Caki2 (cell line): Measurements from ENCODE around the gene CDCA4. TPM values are rescaled to one million over a fixed set of nuclear protein-coding genes. Genes with fewer than 3 reads are reported as not detected.

Experiments used
- DNase-seq: peaks from one replicate; pipeline ENCODE4 v3.0.0-alpha.2; 2015; ENCODE audit warnings: low read depth
- in situ Hi-C: cut with HindIII; loops from 2 replicates; pipeline ENCODE4 v1.10.0; 2016; ENCODE audit warnings: low sequenced_read_pairs, low pct_unique_long_range_greater_than_20kb, mixed read lengths
- total RNA-seq: library from RNA; depleted of rRNA; stranded (reverse); fragments of >200 nt; shearing (Covaris generic); gene quantifications from 2 replicates; pipeline ENCODE4 v1.2.3, GENCODE V29; 2014; ENCODE audit warnings: low replicate concordance

CDCA4 gene
- total RNA-seq, 1 experiment from 2014 or later: 30.3 TPM

DNA sequence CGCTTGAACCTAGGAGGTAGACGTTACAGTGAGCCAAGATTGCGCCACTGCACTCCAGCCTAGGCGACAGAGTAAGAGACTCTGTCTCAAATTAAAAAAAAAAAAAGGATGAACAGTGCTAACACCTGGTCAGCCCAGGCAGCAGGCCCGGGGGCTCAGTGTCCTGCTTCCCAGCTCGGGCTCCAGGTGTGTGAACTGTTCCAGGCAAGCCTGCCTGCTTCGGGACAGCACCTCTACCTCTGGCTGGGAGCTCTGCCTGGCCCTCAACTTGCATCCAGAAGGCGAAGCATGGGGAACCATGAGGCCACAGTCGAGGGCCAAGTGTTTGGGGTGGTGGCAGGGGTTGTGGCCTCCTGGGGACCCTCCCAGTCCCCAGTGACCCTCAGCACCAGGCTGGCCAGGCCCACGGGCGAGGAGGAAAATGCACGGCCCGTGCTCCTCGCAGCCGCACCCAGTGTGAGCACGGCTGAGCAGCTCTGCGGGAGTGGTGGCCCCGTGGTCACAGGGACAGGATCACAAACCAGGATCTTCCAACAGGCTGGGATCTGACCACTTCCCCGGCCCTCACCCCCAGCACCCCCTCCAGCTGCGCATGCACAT lies 15.5 kb downstream of the CDCA4 start:
- in situ Hi-C loops: no loop called here
- no peak for DNase-seq

GRCh38 chr14:104999361-104999760 lies 21.5 kb downstream of the CDCA4 start:
- in situ Hi-C loops: no loop called here
- no peak for DNase-seq

- no peak for DNase-seq
- in situ Hi-C loops: no loop called here
Observed at GRCh38 chr14:104998801-104999200, 22.1 kb downstream of the CDCA4 start.

DNA sequence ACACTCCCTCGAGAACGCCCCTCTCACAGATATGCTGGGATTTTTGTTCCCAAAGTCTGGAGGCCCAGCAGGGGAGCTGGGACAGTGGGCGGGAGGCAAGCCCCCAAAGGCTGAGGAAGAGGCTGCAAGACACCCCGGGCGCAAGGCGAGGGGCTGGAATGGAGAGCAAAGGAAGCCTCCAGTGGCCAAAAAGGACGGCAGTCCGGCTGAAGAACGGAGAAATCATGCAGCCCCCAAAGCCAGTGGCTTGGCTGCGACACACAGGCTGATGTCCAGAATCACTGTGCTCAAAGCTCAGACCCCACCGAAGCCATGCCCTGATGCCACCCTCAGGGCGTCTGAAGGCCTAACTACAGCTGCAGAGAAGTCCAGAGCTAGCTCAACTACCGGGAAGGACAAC lies 24.4 kb downstream of the CDCA4 start:
- in situ Hi-C loops: no loop called here
- no peak for DNase-seq

- in situ Hi-C loops: no loop called here
- no peak for DNase-seq
Observed at GRCh38 chr14:104996032-104996431, 24.9 kb downstream of the CDCA4 start.

- in situ Hi-C loops: no loop called here
- DNase-seq: no peak
Observed at GRCh38 chr14:104994978-104995377, 25.9 kb downstream of the CDCA4 start.

DNA sequence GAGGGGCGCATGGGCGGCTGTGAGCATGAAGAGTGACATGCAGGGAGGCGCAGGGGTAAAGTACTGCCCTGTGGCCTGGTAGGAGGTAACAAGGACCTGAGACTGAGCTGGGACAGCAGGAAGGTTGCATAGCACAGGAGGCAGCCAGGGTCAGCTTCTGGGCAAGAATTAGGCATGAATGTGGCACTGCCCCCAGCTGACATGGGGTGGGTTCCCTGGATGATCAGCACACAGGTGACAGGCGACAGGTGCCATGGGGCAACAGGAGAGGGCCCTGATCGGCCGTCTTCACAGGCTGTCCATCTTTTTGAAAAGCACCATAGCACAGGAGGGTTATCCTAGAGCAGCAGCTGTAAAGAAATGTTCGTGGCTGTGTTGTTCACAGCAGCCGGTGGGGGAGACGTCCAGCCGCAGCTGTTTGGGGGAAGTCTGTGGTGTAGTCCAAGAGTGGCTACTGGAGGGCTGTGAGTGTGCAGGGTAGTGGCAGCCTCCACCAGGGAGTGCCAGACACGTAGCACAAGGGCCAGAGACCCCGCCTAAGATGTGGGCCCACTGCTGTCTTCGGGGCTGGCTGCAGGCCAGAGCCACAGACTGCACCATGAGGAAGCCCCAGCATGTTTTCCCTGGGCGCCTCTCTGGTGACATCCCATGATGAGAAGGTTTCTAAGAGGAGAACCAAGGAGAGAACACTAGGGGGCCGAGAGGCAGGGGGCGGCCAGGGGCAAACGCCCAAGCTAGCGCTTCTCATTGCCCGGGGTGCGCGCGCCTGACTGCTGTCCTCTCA lies 26.9 kb downstream of the CDCA4 start:
- in situ Hi-C loops: no loop called here
- DNase-seq: no peak

DNA sequence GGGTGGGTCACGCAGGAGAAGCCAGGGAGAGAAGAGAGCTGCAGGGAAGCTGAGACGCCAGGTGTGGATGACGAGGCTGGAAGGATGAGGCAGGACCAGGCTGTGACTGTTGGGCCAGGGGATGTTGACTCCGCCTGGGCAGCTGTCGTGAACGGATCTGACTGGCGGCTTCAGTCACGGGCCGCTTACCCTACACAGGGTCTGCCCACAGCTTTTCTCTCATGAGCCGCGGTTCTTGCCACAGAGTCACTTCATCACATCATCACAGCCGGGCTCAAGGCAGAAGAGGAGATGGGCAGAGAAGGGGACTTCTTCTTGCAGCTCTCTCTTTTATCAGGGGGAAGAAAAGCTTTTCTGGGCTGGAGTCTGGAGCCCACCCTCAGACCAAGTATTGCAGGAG lies 27.6 kb downstream of the CDCA4 start:
- DNase-seq: no peak
- in situ Hi-C loops: no loop called here

DNA sequence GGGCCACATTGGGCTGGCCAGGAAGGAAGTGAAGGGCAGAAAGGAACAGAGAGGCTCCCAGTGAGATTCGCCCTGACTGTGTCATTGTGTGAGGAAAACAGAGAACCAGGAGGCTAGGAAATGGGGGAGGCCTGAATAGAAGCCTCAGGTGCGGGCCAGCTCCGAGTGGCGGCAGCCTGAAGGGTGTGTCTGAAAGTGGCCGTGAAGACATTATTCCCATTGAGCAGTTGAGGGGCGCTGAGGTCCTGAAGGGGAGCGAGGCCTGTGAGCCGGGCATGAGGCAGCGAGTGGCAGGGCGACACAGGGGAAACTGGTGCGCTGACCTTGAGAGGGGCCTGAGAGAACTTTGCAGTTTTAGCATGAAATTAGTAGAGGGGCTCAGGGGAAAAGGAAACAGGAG lies 28.4 kb downstream of the CDCA4 start:
- no peak for DNase-seq
- in situ Hi-C loops: no loop called here

GRCh38 chr14:104991896-104992230 lies 29.0 kb downstream of the CDCA4 start:
- DNase-seq: no peak
- in situ Hi-C loops: no loop called here

GRCh38 chr14:104989951-104990303 lies 31.0 kb downstream of the CDCA4 start:
- in situ Hi-C loops: no loop called here
- no peak for DNase-seq

- in situ Hi-C loops: no loop called here
- DNase-seq: no peak
Observed at GRCh38 chr14:104989236-104989950, 31.5 kb downstream of the CDCA4 start.

DNA sequence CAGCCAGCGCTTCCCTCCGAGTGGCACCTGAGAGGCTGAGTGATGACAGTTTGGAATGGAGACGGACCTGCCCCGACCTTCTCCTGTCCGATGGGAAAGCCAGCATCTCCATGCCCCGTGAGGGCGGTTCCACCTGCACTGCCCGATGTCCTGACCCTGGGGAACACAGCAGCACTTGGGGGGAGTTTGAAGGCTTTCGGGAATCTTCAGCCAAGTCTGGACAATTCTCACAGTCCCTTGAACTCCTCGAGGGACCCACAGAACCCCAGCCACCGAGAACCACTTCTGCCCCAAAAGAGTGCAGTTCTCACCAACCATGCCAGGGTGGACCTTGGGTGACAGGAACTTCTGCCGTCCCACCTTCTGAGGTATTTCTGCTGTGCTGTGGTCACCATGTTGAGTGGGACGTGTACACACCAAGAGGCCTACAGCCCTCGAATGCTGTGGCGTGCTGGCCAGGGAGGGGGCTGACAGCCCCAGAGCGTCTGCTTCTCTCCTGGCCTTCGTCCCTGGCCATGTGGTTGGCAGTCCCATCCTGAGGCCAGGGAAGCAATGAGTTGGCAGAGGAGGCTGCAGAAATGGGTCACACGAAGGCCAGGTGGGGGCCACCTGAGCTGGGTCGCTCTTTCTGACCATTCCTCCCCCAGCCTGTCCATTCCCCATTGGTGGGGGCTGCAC lies 34.3 kb downstream of the CDCA4 start:
- DNase-seq: no peak
- in situ Hi-C loops: no loop called here

GRCh38 chr14:104985675-104986486 lies 35.0 kb downstream of the CDCA4 start, which contains the start of gene CLBA1:
TSS of gene CLBA1 (plus strand) at chr14:104985788. CDS start at chr14:104986432, 644 bp downstream.
- DNase-seq: peak; percentile 76

GRCh38 chr14:104984056-104984894 lies 36.6 kb downstream of the CDCA4 start:
- DNase-seq: no peak
- in situ Hi-C loops: no loop called here

More at GRCh38 chr14:104985675-104986486, 35.0 kb downstream of the CDCA4 start, which contains the start of gene CLBA1:
- in situ Hi-C loops: no loop called here

DNA sequence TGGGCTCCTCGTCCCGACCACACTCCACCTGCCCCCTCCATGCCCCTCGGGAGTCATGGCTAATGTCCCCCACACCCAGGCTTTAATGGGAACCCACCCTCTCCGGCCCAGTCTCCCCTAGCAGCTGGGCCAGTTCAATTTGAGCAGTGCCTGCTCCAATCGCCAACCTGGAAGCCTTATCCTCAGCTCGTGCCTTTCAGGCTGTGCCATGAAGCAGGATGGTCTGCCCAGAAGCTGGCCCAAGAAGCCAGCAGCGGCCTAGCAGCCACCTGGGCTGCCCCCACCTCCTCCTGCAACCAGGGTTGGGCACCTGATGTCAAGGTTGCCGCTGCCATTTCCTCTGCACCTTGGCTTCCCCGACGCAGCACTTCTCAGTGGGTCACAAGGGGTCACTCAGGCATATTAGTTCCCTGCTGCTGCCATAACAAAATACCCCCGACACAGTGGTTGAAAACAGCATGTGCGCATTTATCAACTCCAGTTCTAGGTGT lies 37.6 kb downstream of the CDCA4 start:
- DNase-seq: no peak
- in situ Hi-C loops: no loop called here

DNA sequence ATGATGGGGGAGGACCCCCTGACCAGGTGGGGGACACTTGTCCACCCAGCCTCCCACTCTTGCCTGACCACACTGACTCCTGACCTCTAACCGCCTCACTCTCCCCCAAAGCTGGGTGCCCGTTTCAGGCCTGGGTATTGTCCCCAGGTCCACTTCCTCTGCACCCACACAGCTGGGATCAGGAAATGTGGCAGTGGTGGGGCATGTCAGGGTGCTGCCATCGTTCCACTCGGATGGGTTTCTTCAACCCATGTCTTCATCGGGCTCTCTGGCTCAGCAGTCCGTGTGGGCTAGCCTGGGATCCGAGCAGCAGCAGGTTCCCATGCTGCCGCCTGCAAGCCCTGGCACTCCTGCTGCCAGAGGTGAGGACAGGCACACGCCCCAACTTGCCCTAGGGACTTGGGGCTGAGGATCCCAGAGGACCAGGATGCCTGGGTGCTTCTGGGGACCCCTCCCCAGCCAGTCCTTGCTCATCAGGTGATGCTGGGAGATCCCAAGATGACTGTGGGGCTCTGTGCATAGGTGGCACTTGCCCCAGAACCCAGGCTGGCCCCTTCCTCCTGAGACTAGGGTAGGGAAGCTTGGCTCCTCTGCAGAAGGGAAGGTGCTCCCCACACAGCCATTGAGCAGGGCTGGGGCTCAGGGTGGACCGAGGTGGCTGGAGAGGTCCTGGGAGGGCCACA lies 38.2 kb downstream of the CDCA4 start:
- in situ Hi-C loops: no loop called here
- DNase-seq: no peak
